Activated CD4-positive, CD25-positive, alpha-beta regulatory T cell (primary cell): ENCODE measurements around the gene RIMBP2.

Experiments
- DNase-seq, 4 experiments: peaks; one replicate each; lab custom pipeline; 2025; lab: John Stamatoyannopoulos, UW

The RIMBP2 gene

DNA sequence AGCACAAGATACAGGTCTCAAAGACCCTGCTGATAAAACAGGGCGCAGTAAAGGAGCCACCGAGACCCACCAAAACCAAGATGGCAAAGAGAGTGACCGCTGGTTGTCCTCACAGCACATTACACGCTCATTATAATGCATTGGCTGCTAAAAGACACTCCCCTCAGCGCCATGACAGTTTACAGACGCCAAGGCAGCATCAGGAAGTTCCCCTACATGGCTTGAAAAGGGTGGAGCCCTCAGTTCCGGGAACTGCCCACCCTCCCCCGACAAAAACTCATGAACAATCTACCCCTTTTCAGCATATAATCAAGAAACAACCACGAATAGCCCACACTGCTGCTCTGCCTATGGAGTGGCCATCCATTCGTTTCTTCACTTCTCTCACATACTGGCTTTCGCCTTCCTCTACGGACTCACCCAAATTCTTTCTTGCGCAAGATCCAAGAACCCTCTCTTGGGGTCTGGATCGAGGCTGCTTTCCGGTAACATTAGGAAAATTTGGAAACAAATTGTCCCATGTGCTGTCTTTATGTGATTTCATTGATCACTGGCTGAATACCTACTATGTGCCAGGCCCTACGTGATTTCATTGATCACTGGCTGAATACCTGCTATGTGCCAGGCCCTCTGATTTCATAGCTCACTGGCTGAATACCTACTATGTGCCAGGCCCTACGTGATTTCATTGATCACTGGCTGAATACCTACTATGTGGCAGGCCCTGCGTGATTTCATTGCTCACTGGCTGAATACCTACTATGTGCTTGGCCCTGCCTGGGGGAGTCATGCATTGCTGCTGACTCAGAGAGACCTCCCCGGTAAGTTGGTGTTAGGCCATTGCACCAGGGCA, 252.1 kb downstream of the RIMBP2 start:
- no peak for DNase-seq

GRCh38 chr12:130463275-130463658, 252.8 kb downstream of the RIMBP2 start:
- DNase-seq = no peak

GRCh38 chr12:130462558-130463274, 253.4 kb downstream of the RIMBP2 start:
- no peak for DNase-seq

GRCh38 chr12:130461839-130462557, 254.1 kb downstream of the RIMBP2 start:
- no peak for DNase-seq

DNA sequence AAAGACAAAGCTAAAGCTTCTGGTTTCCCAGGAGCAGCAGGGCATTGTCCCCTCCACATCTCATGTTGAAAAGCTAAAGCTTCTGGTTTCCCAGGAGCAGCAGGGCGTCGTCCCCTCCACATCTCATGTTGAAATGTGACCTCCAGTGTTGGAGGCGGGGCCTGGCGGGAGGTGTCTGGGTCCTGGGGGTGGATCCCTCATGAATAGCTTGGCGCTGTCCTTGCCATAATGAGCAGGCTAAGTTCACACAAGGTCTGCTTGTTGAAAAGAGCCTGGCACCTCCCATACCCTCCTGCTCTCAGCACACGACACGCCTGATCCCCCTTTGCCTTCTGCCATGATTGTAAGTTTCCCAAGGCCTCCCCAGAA, 254.7 kb downstream of the RIMBP2 start:
- DNase-seq = no peak

DNA sequence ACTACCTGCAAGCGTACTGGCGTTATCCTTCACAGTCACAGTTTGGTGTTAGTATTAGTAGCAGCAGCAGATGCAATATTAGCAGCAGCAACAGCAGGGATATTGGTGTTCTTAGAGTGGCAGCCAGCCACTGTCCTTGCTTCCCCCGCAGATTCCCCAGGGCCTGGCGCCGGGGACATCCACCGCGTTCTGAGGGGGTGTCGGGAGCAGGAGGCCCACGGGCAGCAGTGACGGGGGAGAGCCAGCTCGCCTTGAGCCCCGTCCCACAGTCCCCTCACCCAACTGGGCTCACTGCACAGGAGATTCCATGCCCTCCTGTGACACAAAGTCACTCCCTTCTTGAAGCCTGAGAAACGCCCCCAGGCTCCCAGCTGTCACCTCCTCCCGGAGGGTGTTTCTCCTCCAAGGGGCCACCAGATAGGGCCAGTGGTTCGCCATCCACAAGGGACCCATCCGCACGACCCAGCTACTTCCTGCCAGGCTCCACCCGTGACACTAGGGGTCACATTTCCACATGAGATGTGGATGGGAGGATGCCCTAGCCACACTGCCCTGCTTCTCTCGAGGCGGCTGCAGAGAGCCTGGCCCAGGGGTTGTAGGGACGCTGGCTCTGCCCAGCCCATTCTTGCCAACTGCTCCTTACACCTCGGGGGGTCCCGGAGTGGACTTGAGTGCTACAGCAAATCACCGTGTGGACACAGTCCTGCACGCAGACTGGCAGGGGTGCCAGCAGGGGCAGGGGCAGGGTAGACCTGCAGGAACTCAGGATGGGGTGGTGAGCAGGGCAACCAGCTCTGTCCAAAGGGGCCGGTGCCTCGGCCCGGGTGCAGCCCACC, 255.3 kb downstream of the RIMBP2 start:
- DNase-seq = no peak

DNA sequence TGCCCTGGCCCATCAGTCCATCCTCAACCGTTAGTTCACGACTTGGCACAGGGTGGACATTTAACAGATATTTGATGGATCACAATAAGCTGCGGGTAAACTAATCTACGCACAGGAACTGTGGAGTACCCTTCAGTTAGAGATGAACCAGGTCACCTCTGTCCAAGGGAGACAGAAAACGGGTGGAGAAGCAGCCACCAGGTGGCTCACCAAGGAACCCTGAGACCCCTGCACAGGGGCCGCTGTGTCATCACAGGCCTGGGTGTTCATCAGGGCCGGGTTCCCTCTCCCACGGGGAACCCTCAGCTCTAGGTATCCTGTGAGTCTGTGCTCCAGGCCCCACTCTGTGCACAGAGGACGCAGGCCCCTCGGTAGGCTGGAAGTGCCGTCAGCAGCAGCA, 256.2 kb downstream of the RIMBP2 start:
- no peak for DNase-seq

- DNase-seq = no peak
These were observed 257.8 kb downstream of the RIMBP2 start for GRCh38 chr12:130458341-130458740.

DNA sequence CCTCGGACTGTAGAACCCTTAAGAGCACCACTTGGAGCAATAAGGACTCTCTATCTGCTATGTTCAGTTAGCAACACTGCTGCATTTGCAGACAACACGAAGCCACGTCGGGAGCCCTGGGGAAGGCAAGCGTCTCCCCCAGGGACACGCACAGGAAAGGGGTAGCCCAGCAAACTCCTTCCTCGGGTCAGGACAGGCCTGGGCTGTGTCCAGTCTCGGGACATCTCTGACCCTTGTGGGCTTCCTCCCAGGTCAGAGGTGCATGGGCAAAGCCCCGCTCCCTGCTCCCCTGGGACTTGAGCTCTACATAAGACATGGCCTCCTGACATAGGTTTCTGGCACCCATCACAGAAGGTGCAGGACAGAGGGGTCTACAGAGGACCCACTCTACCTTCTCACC, 258.9 kb downstream of the RIMBP2 start:
- DNase-seq = no peak

GRCh38 chr12:130456375-130457199, 259.5 kb downstream of the RIMBP2 start:
- DNase-seq = no peak

DNA sequence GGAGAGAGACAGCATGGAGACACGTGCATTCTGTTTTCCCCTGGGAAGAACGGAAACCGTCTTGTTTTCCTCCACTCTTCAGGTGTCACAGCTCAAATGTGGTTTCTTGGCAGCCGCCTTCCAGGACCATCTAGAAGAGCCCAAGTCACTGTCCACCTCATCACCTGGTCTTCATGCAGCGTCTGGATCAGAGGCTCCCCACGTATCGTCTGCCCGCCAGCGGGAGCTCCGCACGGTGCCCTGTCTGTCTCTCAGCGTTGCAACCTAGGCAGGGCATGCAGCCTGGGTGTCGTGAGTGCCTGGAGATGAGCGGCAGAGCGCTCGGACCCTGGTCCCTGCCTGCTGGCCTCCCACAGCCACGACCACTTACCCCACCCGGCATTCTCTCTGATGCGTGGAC, 260.9 kb downstream of the RIMBP2 start:
- no peak for DNase-seq

- DNase-seq = no peak
These were observed 261.8 kb downstream of the RIMBP2 start for GRCh38 chr12:130454296-130454695.

GRCh38 chr12:130452546-130452945, 263.6 kb downstream of the RIMBP2 start:
- DNase-seq = no peak

DNA sequence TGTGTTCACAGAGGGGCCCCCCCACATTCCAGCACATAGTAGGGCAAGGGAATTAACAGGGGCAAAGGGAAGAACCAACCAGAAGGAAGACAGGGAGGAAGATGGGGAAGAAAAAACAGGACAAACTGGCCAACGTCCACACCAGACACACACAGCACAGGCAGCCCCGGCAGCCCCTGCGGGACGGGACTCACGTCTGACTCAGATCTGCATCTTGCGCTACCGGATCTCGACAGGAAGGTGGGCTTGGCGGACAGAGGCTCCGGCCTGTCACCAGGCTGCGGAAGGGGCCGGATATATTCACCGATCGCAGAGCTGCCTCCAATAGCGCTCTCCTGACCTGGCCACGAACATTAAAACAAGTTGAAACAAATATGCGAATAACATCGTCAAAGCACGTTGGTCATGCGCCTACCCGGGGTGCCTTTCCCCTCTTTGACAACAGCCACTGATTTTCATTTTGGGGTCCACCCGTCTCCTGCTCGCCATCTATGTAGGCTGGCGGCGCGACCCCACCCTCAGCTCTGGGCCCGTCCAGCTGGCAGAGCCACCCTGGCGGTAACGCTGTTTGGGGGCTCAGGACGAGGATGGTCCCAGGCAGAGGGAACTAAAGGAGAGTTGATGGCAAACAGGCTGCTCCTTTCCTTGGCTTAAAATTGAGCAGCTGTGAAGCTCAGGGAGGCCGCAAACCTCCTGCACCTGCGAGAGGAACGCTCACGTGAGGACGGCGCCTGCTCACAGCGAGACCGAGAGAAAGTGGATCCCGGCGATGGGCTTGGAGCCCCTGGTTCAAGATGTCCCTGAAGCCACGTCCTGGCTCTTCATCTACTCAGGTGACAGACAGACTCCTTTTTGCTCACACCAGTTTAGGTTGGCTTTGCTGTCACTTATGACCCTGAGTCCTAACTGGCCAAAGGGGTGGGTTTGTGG, 264.8 kb downstream of the RIMBP2 start:
- DNase-seq = no peak

DNA sequence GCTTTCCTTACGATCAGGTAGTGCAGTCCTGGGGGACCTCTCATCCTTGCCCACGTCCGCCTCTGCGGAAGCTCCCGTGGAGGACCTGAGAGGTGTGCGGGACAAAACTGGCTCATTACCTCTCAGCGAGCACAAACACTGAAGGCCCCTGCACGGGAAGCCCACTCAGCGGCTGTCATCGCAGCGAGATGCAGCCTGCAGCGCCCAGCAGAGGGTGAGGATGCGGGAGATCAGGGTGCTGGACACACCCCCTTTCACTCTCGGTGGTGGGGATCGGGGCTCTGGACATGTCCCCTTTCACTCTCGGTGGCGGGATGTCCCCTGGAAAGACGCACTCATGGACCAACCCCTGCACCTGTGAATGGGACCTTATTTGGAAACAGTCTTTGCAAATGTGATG, 266.8 kb downstream of the RIMBP2 start:
- DNase-seq = no peak

DNA sequence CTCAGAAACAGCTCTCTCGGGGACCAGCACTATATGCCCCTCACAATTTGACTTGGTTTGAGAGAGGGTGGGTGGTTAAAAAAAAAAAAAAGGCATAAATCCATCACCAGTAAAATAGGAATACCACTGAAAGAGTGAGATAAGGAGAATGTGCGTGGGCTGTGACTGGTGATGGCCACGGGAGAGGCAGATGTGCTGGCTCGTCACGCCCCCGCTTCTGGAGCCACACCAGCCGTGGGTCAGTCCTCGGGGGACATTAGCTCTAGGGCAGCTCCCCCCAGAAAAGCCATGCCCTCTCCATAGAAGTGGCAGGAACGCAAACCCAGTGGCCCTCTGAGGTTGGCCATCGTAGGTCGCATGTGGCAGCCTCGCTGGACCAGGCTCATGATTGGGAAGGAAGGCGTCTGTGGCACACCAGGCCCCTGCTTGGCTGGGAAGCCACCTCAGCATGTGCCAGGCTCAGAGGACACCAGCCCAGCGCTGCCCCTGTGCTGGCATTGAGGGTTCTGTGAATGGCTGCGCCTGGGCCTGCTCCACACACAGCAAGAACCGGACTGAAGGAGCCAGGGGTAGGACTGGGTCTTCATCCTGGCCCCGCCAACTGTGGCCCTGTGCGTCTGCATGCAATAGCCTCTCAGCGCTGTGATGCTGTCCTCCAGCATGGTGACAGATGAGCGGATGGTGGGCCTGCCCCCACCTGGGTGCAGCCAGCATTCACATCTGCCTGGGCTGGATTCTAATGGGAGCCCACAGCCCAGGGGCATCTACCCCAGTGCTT, 267.9 kb downstream of the RIMBP2 start:
- no peak for DNase-seq

DNA sequence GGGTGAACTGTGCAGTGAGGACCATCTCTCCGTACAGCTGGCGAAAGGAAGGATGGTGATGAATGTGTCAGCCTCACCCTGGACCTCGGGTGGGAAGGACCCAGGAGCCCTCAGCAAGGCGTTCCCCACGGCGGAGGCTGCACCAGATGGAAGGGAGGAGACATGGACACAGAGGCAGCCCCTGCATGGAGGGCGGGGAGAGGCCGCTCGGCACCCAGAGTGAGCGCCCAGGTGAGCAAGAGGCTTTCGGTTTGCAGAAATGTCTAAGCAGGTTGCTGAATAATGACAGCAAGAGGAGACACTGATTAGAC, 268.5 kb downstream of the RIMBP2 start:
- no peak for DNase-seq

GRCh38 chr12:130446846-130447654, 269.0 kb downstream of the RIMBP2 start:
- DNase-seq = no peak
